ENCODE results near the gene MAGEB4.
"Not testable (repeated sequence)": the region's sequence is repeated elsewhere in the genome, so short reads cannot be mapped to it uniquely, and the experiment has no call there.

MAGEB4 gene, protein sequence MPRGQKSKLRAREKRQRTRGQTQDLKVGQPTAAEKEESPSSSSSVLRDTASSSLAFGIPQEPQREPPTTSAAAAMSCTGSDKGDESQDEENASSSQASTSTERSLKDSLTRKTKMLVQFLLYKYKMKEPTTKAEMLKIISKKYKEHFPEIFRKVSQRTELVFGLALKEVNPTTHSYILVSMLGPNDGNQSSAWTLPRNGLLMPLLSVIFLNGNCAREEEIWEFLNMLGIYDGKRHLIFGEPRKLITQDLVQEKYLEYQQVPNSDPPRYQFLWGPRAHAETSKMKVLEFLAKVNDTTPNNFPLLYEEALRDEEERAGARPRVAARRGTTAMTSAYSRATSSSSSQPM

DNA sequence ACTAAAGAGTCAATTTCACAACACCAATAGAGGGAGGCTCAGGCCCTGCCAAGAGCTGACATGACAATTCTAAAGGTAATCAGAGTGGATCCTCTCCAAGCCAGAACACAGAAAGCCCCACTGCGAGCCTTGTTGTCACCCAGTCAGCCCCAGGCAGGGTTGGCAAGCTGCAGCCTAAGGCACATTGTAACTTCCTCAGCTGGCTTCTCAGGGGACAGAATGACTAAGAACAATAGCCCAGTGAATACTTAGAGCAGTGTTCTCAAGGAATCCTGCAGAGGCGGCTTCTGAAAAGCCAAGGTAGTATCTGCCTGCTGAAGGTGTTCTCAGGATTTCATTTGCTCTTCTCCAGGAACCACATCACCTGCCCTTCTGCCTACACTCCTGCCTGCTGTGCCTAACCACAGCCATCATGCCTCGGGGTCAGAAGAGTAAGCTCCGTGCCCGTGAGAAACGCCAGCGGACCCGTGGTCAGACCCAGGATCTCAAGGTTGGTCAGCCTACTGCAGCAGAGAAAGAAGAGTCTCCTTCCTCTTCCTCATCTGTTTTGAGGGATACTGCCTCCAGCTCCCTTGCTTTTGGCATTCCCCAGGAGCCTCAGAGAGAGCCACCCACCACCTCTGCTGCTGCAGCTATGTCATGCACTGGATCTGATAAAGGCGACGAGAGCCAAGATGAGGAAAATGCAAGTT lies at the start of gene MAGEB4:
MAGEB4 (plus strand) TSS at position 277 of the 692 bp plus-strand sequence; CDS start at position 413, 136 bp downstream.
- no peak for DNase-seq

DNA sequence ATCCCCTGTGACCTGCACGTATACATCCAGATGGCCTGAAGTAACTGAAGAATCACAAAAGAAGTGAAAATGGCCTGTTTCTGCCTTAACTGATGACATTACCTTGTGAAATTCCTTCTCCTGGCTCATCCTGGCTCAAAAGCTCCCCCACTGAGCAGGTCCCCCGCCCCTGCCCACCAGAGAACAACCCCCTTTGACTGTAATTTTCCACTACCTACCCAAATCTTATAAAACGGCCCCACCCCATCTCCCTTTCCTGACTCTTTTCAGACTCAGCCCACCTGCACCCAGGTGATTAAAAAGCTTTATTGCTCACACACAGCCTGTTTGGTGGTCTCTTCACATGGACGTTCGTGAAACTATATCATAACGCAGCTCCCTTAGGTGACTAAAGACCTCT lies 47.9 kb upstream of the MAGEB4 start:
- not testable (repeated sequence) for DNase-seq

DNA sequence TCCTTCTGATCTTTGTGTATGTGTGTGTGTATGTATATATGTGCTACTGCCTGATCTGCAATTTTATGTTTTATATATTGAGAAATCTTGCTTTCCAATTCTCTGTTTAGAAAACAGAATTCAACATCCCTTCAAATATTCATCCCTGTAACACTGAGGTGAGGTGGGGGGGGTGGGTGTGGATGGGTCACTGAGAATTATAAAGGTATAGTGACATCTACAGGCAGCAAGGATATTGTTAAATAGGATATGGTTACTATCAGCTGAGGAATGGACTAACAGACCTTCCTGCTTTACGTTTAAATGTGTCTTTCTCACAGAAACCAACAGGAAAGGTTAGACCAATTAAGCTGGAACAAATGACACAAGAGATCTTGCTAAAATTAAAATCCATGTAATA lies 45.5 kb upstream of the MAGEB4 start:
- DNase-seq, result no peak

DNA sequence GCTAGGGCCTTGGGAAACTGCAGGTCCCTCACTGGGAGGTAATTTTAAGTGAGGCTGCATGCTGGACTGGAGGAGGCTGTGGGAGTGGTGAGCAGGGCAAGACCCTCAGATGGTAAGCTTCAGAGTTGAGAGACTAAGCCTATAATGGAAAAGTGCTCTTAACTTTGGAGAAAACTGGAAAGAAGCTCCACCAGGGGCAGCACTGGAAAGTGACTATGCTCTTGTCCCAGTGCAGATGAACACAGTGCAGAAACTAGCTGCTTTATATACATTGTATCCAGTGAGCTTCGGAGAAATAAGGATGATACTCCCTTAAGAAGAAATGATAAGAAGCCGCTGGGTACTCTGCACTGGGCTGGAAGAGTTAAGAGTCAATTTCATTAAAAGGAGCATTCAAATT lies 29.6 kb upstream of the MAGEB4 start:
- no peak for DNase-seq

DNA sequence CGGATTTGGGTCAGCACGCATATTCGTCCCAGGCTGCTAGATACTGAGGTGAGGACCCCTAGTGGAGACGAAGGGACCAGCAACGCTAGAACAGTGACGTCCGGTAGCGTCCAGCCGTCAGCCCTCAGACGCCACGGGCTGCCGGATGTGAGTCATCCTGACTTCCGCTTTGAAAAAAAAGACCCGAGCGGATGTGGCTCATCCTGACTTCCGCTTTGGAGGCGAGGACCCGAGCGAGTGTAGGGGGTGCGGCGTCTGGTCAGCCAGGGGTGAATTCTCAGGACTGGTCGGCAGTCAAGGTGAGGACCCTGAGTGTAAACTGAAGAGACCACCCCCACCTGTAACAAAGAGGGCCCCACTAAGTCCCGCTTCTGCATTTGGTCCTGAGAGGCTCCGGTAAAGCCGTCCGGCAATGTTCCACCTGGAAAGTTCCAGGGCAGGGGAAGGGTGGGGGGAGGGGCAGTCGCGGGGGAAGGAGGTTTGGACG lies 26.4 kb upstream of the MAGEB4 start, which contains the start of gene MAGEB2:
MAGEB2 (plus strand) TSS at position 207 of the 487 bp plus-strand sequence. CDS start 3,018 bp downstream, outside the sequence.
- DNase-seq, result no peak

DNA sequence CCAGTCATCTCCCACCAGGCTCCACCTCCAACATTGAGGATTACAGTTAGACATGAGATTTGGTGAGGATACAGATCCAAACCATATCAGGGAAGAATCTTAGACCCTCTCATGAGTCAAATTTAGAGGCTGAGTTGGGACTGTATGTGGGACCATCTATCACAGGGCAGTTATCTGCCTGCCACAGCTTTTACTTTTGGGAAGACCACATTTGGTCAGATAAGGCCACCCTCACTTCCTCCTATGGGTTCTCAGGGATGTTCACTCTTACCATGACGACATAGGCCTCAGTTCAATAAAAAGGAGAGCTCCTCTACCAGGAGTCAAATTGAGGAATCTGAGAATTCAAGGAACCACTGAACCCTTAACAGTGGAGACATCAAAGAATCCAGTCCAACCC lies 24.3 kb upstream of the MAGEB4 start:
- DNase-seq, result no peak

DNA sequence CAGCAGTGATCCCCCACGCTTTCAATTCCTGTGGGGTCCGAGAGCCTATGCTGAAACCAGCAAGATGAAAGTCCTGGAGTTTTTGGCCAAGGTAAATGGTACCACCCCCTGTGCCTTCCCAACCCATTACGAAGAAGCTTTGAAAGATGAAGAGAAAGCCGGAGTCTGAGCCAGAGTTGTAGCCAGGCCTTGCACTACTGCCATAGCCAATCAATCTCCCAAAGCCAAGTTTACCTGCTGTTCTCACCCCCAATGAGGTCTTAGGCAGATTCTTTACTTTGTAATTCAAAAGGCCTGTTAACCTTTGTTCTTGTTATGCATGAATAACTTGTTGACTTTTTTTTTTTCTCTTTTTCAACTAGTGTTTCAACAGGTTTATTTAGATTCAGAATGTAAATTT lies 22.4 kb upstream of the MAGEB4 start:
- no peak for DNase-seq

DNA sequence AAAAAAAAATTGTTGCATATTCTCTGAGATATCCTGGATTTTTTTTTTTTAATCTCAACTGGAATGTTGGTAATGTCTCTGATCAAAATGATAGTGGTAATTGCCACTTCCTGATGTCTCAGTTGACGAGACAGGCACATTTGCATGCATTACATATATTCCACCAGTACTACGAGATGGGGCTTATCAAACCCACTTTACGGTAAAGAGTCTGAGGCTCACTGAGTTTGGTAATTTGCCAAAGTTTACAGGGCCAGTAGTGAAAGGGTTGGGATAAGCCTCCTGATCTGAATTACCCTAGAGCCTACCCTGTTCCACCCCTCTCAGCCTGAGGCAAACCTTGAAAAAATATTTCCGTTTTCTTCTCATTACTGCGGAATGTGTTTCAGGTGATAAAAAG lies 21.1 kb upstream of the MAGEB4 start:
- no peak for DNase-seq

DNA sequence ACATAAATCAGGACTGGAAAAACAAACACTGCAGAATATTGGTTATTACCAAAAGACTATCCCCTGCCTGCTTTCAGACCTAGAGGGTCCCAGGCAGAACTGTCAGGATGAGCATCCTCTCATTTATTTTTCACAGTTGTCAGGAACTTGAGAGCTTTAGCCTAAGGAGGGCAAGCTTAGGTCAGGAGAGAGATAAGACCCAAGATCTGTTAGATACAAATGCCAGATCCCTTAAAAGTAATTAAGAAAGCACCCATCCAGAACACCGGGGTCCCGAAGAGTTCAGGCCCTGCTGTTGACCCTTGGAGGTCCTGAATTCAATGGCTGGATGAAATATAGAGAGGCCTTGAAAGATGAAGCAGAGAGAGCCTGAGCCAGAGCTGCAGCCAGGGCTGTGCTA lies 17.3 kb upstream of the MAGEB4 start:
- DNase-seq, result no peak

DNA sequence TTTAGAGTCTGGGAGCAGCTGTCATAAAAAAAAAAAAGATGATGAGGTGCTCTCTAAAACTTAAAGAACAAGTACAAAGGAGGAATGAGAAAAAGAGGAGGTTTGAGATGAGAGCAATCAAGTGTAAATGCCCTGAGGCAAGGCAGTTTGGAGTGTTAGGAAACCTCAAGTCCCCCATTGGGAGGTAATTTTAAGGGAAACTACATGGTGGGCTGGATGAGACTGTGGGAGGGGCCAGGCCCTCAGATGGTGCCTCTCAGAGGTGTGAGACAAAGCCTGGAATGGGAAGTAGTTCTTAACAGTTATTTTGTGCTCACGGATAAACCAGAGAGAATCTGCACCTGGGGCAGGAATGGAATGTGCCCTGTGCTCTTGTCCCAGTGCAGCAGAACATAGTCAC lies 13.3 kb upstream of the MAGEB4 start:
- DNase-seq, result no peak

DNA sequence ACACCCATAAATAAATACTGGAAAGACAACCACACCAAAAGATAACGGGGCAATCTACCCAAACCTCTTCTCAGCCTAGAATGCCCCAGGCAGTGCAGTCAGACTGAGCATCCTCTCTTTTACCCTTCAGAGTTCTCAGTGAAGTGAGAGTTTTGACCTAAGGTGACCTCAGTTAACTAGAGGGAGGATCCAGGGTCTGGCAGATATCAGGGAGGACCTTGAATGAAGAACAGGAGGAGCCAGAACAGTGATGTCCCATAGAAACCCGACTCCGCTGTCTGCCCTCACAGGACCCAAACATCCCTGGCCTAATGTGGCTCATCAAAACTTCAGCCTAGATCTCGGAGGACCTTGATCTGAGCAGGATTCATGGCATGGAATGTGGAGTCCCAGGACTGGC lies 11.4 kb upstream of the MAGEB4 start, which contains the start of gene MAGEB3:
MAGEB3 (plus strand) TSS at position 263 of the 400 bp plus-strand sequence. CDS start 5,268 bp downstream, outside the sequence.
- DNase-seq, result no peak

DNA sequence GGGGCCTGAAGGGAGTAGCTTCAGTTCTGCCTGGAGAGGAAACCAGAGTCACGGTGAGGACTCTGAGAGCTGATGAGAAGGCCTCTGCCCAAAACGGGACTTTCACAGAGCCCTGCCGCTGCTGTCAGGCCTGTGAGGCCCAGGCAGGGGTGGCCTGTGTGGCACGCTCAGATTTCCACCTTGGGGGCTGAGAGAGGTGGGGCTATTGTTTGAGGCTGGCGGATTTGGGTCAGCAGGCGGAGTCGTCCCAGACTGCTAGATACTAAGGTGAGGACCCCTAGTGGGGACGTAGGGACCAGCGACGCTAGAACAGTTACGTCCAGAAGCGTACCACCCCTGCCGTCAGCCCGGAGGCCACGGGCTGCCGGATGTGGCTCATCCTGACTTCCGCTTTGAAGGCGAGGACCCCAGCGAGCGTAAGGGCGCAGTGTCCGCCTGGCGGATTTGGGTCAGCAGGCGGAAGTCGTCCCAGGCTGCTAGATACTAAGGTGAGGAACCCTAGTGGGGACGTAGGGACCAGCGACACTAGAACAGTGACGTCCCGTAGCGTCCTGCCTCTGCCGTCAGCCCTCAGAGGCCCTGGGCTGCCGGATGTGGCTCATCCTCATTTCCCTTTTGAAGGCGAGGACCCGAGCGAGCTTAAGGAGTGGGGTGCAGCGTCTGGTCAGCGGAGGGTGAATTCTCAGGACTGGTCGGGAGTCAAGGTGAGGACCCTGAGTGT lies 5.1 kb downstream of the MAGEB4 start, which contains the start of gene MAGEB1:
MAGEB1 (plus strand) TSS at position 378 of the 721 bp plus-strand sequence. CDS start 3,348 bp downstream, outside the sequence.
- no peak for DNase-seq

DNA sequence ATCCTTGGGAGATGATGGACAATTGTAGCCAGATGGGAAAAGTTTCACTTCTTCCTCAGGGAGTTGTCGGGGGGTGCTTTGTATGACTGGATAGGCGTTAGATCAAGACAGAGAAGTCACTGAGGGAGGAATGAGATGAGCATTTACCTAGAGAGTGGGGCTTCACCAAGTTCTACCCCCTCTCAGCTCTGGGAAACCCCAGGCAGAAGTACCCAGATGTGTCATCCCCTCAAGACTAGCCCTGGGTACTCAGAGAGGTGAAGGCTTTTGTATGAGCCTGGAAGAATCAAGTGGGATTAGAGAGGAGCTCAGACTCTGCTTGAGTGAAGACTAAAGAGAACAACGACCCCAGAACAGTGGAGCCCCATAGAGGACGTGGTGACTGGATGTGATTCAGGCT lies 7.1 kb downstream of the MAGEB4 start:
- no peak for DNase-seq

DNA sequence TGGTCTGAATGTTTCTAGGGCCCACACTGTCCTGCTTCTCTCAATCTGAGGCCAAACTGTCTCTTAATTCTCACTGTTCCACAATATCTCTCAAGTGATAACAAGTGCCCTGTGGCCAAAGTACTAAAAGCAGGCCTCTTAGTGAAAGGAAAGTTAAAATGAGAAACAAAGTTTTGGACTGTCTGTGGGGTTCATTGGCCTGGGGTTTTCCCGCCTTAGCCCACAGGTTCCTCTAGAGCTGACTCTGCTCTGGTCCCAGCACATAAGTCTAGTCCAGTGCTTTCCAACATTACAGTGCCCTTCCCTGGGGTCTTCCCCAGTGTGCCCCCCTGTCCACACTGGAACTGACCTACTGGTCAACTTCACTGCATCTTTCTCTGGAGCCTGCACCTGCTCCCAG lies 11.5 kb downstream of the MAGEB4 start:
- no peak for DNase-seq

DNA sequence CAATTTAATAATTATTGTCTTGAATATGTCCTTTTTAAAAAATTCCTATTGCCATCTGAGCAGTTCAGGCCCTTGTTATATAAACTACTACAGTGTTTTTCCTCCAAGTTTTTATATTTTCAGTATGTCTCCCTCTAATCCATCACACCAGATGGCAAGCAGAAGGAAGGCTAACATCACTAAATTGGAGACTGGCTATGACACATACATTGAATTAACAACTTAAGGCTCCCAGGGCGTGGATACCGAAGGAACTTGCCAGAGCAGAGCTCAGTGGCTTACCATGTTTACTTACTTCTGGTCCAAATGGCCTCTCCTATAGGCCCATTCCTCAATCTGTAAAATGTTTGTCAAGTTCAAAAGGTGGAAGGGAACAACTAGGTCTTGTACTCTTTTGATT lies 18.1 kb downstream of the MAGEB4 start:
- no peak for DNase-seq

DNA sequence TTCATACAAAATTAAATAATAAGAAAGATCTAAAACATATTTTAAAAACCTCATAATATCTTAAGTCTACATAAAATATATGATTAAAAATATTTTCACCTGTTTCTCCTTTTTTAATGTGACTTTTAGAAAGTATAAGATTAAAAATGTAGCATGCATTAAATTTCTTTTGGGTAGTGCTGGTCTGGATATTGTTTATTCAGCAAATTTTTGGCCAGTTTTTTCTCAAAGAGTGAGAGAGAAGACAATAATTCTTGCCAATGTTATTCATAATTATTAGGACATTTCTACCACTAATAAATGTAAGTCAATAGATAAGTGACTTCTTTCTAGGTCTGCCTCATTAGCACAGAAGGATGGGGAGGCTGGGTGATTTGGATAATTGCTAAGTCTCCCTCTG lies 19.2 kb downstream of the MAGEB4 start:
- DNase-seq, result no peak

DNA sequence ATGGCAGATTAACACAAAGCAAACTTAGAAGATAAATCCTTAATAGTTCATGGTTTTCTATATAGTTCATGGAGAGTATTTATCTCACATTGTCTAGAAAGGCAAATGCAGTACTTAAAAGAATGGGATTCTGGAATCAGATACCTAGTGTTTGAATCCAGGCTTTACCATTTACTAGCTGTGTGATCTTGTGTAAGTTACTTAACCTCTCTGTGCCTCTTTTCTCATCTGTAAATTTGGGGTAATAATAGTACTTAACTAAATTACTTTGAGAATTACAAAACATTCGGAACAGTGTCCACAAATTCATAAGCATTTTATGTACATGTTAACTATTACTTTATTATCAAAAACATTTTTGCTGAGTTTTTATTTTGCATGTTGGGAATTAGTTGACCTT lies 21.0 kb downstream of the MAGEB4 start:
- DNase-seq, result no peak

DNA sequence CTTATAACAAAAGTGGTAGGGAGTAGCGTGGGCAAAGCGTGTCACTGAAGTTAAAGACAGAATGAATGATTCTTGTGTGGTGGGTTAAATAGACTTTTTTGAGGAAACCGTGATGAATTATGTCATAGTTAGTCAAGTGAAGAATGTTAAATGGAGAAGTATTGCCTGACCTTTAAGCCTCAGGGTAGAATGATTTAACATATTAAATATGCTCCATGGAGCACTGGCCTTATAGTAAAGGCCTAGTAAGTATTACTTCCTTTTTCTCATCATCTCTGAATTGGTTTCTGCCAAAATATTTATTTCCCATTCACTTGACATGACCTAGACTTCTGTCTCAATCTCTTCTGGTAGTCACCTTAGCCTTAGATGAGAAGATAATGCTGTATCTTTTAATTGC lies 28.8 kb downstream of the MAGEB4 start:
- DNase-seq, result no peak

DNA sequence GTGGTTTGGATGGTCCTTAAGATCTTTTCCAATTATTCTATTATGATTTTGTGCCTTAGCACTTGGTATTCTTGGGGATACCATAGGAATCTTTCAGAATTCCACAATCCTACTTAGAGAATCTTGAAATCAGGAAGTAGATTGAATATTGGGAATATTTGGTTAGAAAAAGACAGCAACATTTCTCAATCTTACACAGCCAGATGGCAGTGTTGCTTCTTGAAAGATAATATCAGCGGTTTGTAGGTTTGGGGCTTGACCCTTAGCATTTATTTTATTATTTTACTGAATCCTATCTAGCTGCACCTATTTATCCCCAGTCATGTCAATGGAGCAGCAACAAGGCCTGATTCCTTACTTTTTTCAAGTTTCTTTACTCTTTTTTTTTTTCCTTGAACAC lies 33.7 kb downstream of the MAGEB4 start:
- DNase-seq, result no peak

DNA sequence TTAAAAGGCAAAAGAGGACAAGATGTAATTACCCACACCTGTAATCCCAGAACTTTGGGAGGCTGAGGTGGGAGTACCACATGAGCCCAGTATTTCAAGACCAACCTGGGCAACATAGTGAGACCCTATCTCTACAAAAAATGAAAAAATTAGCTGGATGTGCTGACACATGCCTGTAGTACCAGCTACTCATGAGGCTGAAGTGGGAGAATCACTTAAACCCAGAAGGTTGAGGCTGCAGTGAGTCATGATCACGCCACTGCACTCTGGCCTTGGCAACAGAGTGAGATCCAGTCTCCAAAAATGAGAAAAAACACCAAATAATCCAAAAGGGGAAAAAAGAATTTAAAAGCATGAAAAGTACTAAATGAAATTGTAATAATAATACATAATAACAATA lies 36.6 kb downstream of the MAGEB4 start:
- DNase-seq, result no peak

DNA sequence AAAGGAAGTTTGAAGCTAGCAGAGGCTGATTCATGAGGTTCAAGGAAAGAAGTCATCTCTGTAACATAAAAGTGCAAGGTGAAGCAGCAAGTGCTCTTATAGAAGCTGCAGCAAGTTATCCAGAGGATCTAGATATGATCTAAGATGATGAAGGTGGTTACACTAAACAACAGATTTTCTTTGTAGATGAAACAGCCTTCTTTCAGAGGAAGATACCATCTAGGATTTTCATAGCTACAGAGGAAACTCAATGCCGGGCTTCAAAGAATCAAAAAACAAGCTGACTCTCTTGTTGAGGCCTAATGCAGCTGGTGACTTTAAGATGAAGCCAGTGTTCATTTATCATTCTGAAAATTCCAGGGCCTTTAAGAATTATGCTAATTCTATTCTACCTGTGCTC lies 38.6 kb downstream of the MAGEB4 start:
- DNase-seq, result no peak

DNA sequence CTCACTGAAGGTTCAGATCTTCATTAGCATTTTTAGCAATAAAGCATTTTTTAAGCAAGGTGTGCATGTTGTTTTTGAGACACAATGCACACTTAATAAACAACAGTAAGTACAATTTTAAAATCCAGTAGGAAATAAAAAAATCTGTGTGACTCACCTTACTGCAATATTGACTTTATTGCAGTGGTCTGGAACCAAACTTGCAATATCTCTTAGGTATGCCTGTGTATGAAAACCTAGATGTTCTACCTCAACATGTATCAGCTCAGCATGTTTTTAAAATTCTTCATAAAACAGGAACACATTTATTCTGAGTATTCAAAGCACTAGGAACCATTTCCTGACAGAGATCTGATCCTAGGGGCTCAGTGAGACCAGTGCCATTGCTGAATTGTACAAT lies 40.7 kb downstream of the MAGEB4 start:
- DNase-seq, result no peak

DNA sequence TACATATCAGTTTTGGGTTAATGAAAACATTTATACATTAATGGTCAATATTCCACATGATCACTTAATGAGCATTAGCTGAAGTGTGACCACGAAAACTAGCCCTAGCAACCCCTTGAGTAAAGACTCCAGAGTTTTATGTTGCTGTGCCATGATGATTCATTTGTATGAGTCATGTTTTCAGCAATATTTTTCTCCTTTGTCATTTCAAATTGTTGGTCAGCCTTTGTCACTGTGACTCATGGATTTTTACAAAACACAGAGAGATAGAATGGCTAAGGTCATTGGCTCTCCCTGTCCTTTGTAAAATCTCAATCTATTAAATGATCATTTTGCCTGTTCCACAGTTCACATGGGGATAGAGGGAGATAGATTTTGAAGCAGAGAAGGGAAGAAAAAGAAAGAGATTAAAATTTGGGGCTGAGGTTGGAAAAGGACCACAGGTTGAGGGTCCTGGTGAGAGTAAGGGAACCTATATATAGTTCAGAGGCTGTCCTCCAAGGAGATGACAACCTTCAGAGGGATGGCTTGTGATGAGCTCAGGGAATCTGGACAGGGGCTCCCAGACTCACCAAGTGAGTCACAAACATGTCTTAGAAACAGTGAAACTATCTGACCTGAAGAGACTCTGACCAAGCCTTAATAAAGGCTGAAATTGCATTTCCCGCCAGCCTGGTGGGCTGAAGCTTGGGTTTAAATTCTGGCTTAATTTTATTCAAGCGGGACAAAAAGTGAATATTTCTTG lies 41.8 kb downstream of the MAGEB4 start:
- DNase-seq, result no peak

All from activated T-cell treated with anti-CD3 and anti-CD28 coated beads, Interleukin-2, amount 50 U/mL, for 1 hour (primary cell).